NCI-H2029 treated with DMSO at 0.1 percent for 48 hours (cell line): ENCODE results near the gene TRIP13.
"Not testable (repeated sequence)": the region's sequence is repeated elsewhere in the genome, so short reads cannot be mapped to it uniquely, and the experiment has no call there.

Experiments
- DNase-seq: peaks from one replicate; lab custom pipeline; 2025; lab: John Stamatoyannopoulos, UW

TRIP13 gene

DNA sequence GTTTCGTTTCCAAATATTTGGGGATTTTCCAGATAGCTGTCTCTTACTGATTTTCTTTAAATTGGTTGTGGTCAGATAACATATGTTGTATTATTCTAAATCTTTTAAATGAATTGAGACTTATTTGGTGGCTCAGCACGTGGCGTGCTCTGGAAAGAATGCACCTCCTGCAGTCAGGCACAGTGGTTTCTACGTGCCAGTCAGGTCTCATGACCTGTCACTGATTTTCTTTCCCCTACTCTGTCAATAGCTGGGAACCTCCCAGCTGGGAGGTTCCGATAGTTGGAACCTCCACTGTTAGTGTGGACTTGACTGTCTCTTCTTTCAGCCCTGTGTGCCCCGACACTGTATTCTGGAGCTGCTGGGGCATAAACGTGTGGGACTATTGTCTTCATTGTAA is 27.6 kb downstream of the TRIP13 start:
- no peak for DNase-seq

DNA sequence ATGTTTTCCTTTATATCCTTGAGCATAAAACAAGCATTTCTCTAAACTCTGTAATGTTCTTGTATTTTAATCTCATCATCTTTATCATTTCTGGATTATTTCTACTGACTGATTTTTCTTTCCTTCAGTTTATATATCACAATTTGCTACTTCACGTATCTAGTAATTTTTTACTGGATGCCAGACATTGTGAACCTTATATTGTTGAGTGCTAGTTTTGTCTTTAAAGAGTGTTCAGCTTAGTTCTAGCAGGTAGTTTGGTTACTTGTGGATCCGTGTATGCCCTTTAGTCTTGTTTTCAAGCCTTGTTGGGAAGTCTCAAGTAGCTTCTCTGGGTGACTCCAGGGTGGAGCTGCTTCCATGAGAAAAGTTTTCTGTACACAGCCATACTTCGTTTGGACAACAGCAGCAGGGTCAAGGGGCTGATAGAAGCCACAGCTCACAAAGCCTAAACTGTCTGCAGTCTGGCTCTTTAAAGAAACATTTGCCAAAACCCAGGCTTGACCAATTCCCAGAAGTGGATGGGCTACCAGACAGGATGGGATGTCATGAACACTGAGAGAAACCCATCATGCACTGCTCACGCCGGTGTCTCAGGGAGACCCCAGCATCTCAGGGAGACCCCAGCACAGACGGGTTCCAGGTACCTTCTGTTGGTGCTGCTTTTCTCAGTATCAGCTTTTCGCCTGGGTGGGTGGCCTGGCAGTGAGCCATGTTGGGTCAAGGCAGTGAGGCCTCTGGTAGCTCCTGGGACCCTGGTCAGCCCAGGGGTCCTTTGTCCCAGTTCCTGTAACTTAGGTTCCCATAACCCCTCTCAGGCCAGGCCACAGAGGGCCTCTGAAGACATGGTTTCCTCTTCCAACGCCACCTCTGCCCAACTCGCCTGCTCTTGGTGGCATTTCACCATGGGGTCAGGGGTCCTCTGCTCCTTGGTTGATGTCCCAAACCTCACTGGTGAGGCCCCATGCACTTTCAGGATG is 29.1 kb downstream of the TRIP13 start:
- DNase-seq, result no peak

DNA sequence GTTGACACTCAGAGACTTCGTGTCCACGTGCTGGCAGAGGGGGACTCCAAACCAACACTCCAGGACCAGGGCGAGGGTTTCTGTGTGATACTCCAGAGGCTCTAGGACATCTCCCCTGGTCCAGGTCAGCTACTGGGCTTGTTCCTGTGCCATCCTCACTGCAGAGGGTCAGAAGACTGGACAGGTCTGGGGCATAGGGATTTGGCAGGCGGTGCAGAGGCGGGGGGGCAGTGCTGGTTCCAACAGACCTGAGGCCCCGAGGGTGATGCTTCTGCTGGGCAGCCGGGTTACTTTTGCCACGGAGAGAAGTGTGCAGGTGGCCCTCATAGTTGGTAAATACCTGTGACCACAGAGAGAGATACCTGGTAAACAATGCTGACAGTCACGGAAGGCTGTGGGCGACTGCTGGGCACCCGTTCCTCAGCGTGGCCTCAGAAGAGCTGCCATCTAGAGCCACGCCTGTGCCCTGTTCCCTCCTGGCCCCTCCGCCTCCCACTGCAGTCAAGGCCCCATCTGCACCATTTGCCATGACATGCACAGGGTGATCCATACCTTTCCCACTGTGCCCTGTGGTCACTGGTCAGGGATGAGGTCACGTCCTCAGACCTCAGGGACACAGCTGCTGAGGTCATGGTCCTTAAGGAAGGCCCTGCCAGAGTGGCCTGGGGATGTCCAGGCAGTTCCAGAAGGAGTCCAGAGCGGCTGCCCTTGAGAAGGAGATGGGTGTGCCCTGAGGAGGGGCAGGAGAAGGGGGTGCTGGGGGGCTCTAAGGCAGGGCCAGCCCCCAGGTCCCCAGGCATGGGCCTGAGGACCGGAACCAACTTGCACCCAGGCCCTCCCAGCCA is 30.0 kb downstream of the TRIP13 start:
- no peak for DNase-seq

DNA sequence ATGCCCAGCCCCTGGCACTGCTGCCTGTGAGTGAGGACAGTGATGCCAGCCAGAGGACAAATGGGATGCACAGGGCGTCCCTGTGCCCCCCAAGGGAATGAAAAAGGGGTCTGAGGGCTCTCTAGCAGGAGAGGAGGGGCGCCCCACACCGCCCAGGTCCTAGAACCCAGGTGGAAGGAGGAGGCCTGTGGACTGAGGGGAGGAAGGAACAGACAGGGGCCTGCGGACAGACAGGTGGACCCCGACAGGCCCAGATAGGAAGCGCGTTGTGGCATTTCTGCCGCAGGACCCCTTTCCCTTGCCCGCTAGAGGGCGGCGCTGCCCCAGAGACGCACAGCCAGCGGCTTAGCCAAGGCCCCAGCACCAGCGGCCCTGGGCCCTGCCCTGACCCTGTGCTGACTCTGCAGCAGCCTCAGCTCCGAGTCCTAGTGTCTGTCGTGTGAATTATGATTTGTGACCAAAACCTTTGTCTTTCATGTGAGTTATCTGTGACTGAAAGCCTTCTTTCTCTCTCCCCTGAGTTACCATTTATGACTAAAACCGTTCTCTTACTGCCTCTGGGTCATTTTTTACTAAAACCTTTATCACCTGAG is 30.7 kb downstream of the TRIP13 start:
- DNase-seq, result peak; percentile 53

DNA sequence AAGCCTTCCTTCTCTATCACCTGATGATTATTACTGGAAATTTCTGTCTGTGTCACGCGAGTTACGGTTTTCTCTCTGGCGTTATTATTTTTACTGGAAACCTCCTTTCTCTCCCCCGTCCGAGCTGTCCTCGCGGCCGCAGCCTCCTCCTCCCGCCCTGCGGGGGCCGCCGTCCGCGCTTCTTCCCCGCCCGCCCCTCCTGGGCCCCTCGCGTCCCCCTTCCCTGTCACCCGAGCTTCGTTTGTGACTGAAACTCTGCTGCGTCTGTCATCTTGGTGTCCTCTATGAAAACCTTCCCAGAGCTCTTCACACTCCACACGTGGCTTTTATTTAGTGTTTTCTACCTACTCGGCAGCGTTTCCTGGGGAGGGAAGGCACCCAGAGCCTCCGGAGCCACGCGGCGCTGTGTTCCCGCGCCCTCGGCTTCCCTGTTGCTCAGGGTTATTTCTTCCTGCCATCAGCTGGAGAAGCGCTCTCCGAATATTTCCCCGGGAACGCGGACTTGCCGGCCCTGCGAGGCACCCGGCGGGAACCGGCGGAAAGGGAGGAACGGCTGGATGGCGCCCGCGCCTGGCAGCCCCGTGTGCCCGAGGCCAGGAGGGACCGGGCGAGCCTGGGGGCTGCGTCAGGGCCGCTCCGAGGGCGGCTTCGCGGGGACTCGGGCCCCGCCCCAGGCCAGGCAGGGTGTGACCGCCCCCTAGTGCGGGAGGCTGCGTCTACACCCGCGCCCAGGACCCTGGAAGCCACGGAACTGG is 33.9 kb downstream of the TRIP13 start:
- no peak for DNase-seq

DNA sequence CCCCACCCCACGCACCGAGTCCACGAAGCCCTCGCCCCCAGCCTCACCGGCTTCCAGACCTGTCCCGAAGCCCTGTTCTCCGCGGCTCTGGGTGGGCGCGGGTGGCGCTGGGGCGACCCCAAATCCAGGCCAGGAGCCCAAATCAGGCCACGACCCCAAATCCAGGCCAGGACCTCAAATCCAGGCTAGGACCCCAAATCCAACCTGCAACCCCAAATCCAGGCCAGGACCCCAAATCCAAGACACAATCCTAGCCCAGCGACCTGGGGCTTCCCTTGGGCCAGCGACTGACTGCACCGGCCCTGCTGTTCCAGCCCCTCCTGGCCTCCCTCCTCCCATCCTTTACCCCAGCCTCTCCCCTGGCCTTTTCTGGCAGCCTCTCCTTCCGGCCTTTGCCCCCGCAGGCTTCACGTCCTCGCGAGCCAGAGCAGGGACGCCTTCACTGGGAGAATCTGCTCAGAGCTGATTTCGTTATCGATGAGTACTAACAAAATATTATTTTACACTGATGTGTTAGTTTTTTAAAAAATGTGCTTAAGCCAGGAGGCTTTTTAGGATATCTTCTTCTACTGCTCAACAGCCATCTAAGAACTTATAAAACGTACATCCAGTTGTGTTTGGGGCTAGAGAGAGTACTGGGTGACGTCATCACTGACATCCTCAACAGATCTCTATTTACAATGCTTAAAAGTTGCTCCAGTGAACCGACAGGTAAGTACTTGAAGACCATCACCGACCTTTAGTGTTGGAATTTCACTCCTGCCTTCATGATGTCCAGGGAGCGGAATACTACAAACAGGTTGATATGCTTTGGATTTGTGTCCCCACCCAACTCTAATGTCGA is 34.7 kb downstream of the TRIP13 start:
- DNase-seq, result no peak

DNA sequence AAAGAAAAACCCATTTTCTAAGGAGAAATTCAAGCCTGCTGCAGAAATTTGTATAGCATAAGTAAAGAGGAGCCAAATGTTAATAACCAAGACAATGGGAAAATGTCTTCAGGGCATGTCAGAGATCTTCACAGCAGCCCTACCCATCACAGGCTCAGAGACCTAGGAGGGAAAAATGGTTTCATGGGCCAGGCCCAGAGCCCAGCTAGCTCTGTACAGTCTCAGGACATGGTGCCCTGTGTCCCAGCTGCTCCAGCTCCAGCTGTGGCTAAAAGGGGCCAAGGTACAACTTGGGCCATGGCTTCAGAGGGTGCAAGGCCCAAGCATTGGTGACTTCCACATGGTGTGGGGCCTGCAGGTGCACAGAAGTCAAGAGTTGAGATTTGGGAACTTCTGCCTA is 36.5 kb downstream of the TRIP13 start:
- DNase-seq, result not testable (repeated sequence)

DNA sequence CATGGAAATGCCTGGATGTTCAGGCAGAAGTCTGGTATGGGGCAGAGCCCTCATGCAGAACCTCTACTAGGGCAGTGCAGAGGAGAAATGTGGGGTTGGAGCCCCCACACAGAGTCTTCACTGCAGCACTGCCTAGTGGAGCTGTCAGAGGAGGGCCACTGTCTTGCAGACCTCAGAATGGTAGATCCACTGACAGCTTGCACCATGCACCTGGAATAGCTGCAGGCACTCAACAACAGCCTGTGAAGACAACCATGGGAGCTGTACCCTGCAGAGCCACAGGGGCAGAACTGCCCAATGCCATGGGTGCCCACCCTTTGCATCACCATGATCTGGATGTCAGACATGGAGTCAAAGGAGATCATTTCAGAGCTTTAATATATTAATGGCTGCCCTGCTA is 36.9 kb downstream of the TRIP13 start:
- no peak for DNase-seq

DNA sequence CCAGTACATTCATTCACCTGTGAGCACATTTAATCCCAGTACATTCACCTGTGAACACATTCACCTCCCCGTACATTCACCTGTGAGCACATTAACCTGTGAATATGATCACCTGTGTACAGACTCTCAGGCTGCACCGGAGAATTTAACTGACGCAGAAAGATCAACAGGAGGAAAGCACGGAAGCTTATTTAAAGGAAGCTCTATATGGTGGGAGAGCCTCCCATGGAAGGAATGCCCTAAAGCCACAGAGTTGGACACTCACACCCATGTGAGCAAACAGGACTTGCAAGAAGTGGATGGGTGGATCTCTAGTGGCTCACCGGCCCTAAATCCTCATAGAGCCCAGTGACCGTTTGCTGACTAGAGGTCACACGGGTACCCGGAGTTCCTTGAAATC is 38.2 kb downstream of the TRIP13 start:
- DNase-seq, result no peak

DNA sequence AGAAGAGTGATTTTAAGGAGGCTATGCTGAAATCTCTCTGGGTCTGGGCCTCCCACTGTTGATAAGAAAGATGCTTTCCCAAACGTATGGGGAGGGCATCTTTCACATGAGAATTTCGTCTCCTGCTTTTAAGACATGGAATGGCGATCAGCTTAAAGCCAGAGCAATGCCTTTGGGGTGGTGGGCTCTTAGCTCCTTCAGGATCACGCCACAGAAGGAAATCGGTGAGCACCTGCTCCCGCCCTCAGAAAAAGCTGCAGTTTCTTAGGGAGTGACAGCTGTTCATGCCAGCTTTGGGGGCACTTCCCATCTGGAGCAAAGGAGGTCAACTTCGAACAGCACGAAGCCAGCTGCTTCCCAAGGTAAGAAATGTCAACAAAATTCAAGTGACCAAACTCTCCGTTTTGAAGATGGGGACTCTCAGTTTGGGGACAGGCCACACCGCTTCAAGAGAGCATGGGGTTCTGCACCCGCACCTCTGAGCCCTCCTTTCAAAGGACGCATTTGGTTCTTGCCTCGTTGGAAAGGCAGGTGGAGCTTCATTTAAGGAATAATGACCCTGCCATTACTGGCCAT is 39.0 kb downstream of the TRIP13 start:
- no peak for DNase-seq

DNA sequence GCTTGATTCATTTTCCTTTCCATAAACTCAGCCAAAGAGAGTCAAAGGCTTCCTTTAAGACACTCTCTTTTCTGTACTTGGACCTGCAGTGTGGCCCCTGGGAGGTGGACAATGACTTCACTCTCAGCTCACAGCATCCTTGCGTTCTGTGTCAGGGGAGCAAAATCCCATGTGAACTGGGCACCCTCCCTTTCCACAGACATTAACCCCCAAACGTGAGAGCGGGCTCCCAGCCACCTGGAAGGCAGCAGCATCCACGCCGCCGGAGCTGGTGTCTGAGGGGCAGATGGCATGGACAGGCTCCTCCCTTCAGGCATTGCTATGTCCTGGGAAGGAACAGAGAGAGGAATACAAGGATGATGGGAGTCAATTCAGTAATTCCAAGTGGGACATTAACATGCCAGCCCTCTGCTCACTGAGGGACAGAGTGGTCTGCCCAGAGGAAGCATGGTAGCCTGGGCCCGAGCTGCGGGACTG is 39.5 kb downstream of the TRIP13 start:
- DNase-seq, result no peak

DNA sequence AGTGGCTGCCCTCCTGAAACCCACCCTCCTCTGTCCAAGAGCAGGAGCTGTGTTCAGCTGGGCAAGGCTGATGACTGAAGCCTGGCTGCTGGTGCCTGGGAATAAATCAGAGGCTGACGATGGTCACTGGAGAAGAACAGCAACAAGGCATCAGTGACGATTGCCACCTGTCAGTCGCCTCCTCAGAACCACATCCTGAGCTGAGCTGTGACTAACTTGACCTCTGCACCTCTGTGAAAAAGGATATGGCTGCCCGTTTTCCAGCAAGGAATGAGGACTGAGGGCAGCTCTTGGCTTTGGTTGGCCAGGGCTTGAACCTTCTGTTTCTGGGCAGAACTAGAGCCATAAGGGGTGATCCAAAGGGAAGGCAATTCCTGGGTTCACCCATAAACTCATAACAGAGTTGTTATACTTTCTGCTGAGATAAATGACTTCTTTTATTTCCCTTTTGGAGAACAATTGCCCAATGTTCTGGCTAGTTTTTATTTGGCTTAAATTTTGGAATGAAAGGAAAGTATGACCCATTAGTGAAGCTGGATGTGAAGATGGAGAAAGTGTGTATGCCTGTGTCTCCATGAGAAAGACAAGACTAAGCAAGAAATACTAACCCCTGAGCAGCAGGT is 40.1 kb downstream of the TRIP13 start:
- no peak for DNase-seq

DNA sequence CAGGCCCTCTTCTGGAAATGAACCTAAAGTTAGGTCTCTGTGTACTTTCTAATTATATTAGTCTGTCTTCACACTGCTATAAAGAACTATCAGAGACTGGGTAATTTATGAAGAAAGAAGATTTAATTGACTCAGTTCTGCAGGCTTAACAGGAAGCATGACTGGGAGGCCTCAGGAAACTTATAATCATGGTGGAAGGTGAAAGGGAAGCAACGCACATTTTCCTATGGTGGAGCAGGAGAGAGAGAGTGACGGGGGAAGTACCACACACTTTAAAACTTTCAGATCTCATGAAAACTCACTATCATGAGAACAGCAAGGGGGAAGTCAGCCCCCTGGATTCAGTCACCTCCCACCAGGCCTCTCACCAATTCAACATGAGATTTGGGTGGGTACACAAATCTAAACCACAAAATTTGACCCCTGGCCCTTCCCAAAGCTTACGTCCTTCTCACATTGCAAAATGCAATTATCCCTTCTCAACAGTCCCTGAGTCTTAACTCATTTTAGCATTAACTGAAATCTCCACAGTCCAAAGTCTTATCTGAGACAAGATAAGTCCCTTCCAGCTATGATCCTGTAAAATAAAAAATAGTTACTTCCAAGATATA is 40.7 kb downstream of the TRIP13 start:
- DNase-seq, result no peak

DNA sequence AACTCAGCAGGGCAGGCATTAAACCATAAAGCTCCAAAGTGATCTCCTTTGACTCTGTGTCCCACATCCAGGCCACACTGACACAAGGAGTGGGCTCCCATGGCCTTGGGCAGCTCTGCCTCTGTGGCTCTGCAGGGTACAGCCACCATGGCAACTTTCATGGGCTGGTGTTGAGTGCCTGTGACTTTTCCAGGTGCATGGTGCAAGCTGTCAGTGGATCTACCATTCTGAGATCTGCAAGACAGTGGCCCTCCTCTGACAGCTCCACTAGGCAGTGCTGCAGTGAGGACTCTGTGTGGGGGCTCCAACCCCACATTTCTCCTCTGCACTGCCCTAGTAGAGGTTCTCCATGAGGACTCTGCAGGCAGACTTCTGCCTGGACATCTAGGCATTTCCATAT is 41.3 kb downstream of the TRIP13 start:
- not testable (repeated sequence) for DNase-seq

DNA sequence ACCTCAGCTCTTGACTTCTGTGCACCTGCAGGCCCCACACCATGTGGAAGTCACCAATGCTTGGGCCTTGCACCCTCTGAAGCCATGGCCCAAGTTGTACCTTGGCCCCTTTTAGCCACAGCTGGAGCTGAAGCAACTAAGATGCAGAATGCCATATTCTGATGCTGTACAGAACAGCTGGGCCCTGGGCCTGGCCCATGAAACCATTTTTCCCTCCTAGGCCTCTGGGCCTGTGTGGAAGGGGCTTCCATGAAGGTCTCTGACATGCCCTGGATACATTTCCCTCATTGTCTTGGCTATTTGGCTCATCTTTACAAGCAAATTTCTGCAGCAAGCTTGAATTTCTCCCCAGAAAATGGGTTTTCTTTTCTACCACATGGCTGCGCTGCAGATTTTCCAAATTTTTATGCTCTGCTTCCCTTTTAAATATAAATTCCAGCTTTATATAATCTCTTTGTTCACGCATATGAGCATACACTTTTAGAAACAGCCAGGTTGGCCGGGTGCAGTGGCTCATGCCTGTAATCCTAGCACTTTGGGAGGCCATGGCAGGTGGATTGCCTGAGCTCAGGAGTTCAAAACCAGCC is 41.8 kb downstream of the TRIP13 start:
- DNase-seq, result not testable (repeated sequence)

DNA sequence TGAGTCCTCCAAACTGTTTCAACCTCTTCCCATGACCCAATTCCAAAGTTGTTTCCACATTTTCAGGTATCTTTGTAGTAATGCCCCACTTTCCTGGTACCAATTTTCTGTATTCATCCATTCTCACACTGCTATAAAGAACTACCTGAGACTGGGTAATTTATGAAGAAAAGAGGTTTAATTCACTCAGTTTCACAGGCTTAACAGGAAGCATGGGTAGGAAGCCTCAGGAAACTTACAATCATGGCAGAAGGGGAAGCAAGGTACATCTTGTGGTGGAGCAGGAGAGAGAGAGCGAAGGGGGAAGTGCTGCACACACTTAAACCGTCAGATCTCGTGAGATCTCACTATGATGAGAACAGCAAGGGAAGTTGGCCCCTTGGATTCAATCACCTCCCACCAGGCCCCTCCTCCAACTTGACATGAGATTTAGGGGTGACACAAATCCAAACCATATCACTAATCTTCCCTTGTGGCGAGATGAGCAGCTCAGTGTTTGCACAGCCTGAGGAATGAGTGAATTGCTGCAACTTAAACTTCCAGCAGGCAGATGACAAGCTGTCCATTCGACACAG is 42.9 kb downstream of the TRIP13 start:
- DNase-seq, result no peak

DNA sequence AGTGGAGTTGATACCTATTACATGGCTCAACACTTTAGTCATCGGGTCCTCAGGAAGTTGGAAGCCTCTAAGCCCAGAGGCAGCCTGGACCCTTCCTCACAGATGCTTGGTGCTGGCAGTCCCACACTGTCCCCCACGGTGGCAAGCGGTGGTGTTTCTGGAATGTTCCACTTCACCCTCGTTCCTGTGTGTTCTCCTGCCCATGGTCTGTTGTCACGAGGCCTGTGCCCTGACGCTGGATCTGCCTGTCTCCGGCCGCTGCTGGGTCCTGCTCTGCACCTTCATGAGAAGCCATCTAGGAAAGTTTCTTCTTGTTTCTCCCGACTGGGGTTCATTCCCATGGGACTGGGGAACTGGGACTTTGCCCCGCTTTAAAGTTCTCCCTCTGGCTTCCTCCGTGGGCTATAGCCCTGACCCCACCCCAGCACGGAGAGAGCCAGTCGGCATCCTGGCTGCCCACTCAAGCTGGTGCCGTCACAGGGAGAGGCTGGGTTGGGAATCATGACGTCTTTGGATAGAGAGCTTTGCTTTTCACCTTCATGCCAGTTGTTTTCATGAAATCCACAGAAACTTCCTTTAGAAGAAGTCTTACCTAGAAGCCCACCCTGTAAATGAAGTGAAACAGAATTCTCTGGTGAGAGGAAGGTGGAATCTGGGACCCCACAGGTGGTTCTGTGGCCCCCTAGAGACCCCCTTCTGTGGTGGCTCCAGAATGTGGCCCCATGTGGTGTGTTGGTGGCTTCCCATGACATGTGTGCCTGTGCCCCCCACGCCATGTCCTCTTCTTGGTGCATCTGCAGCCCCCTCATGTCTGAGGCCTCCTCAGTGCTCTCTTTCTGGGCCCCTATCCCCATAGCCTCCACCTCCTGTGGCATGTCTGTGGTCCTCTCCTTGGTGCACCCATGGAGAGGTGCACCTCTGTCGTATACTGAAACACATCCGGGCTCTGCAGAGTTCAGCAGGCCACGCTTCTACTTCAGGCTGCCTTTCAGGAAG is 43.8 kb downstream of the TRIP13 start:
- no peak for DNase-seq
